NCI-H1436 treated with DMSO at 0.1 percent for 48 hours (cell line): ENCODE results near the gene PELO.

Source experiments
- DNase-seq: peaks from one replicate; lab custom pipeline; 2025; lab: John Stamatoyannopoulos, UW

The PELO gene

GRCh38 chr5:52831786-52832511 lies 44.2 kb downstream of the PELO start:
- no peak for DNase-seq

- DNase-seq: no peak
Measured at GRCh38 chr5:52834320-52834719, 46.6 kb downstream of the PELO start.

- DNase-seq: no peak
Measured at GRCh38 chr5:52837068-52837467, 49.4 kb downstream of the PELO start.
